NCI-H2196 (cell line): ENCODE data around the gene DAB2.

Source experiments
- DNase-seq: peaks from one replicate; lab custom pipeline; 2025; ENCODE audit not compliant: unreplicated experiment; lab: John Stamatoyannopoulos, UW

Gene DAB2

GRCh38 chr5:39424736-39425637 is at the start of gene DAB2:
DAB2 (minus strand) TSS chr5:39424980; CDS start chr5:39394320, 30,660 bp downstream.
- DNase-seq, result no peak

- DNase-seq, result no peak
Measured at GRCh38 chr5:39473156-39473775, 48.5 kb upstream of the DAB2 start.

GRCh38 chr5:39471836-39472508 is 47.2 kb upstream of the DAB2 start:
- no peak for DNase-seq

GRCh38 chr5:39470811-39471210 is 46.0 kb upstream of the DAB2 start:
- DNase-seq, result no peak

- DNase-seq, result no peak
Measured at GRCh38 chr5:39469777-39470415, 45.1 kb upstream of the DAB2 start.

- no peak for DNase-seq
Measured at GRCh38 chr5:39469176-39469575, 44.4 kb upstream of the DAB2 start.

GRCh38 chr5:39466846-39467245 is 42.1 kb upstream of the DAB2 start:
- DNase-seq, result no peak

- DNase-seq, result no peak
Measured at GRCh38 chr5:39465843-39466242, 41.1 kb upstream of the DAB2 start.

- no peak for DNase-seq
Measured at GRCh38 chr5:39465097-39465496, 40.3 kb upstream of the DAB2 start.

- no peak for DNase-seq
Measured at GRCh38 chr5:39464088-39464487, 39.3 kb upstream of the DAB2 start.

- DNase-seq, result no peak
Measured at GRCh38 chr5:39462211-39462610, 37.4 kb upstream of the DAB2 start.

GRCh38 chr5:39461007-39461682 is 36.4 kb upstream of the DAB2 start:
- DNase-seq, result no peak

- no peak for DNase-seq
Measured at GRCh38 chr5:39459907-39460306, 35.1 kb upstream of the DAB2 start.

GRCh38 chr5:39459071-39459470 is 34.3 kb upstream of the DAB2 start:
- DNase-seq, result no peak

- DNase-seq, result no peak
Measured at GRCh38 chr5:39455645-39456044, 30.9 kb upstream of the DAB2 start.

GRCh38 chr5:39453606-39454005 is 28.8 kb upstream of the DAB2 start:
- no peak for DNase-seq

- no peak for DNase-seq
Measured at GRCh38 chr5:39452846-39453245, 28.1 kb upstream of the DAB2 start.

- DNase-seq, result no peak
Measured at GRCh38 chr5:39451276-39451941, 26.6 kb upstream of the DAB2 start.

- no peak for DNase-seq
Measured at GRCh38 chr5:39450487-39450886, 25.7 kb upstream of the DAB2 start.

- no peak for DNase-seq
Measured at GRCh38 chr5:39449591-39449990, 24.8 kb upstream of the DAB2 start.
